H7 (cell line): ENCODE results near the gene MYO7B. TPM values are rescaled to one million over a fixed set of nuclear protein-coding genes. Genes with fewer than 3 reads are reported as not detected.
A peak's percentile ranks its signal among the peaks of the same experiment; 100 is the strongest.

ENCODE experiments used
- DNase-seq: peaks from one replicate; pipeline ENCODE4 v3.0.0; 2012
- H3K27me3 ChIP-seq: 2 replicates; pipeline ENCODE4 v1.6.0; 2011; ENCODE audit warnings: mild to moderate bottlenecking, low read length; ENCODE audit not compliant: control insufficient read depth, insufficient read depth
- H3K36me3 ChIP-seq: replicated peaks from 2 replicates; pipeline ENCODE4 v1.5.1; 2011; ENCODE audit warnings: low read length; ENCODE audit not compliant: control insufficient read depth, insufficient read depth
- H3K4me3 ChIP-seq: 2 replicates; pipeline ENCODE4 v1.5.1; 2011; ENCODE audit warnings: low read depth, mild to moderate bottlenecking, control low read depth, low read length, moderate library complexity; ENCODE audit not compliant: insufficient read depth
- total RNA-seq: library from RNA; depleted of rRNA; stranded (reverse); fragments of >200 nt; shearing (Covaris generic); gene quantifications from 2 replicates; pipeline ENCODE4 v1.2.3, GENCODE V29; 2014; rRNA removed

Gene MYO7B
- total RNA-seq: not detected in 2 replicates

DNA sequence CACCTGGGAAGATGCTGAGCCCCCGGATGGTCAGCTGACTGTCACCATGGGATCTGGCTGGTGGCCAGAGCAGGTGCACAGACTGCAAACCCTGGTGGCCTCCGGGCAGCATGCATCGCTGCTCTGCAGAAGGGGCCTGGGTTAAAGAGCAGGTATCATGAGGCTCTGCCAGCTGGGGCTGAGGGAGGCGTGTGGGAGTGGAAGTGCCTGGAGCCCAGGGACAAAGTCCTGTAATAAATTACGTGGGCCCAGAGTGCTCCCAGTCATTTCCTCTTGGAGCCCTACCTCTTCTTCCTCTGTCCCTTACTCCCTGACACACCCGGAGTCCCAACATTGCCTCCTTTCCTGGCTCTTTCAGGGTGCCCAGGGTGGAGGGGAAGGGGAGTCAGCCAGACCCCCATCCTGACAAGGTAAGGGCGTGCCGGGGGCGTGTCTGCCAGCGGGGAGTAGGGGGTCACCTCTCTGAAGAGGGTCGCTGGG, at the start of gene MYO7B:
Gene MYO7B, plus strand, starts transcription at position 262 of the 480 bp plus-strand sequence. CDS start 24,040 bp downstream, outside the sequence.
- Histone ChIP-seq H3K27me3 (no peaks in the 10 kb centered on the region), H3K4me3 (no peak within 1 kb of the TSS), H3K36me3 (no peaks in the 10 kb centered on the region)
- DNase-seq: peak; percentile 28

- Histone ChIP-seq H3K36me3 (peaks cover 32% of the 10 kb centered on the region), H3K27me3 (no peaks in the 10 kb centered on the region), H3K4me3 (no peak overlapping the region)
- DNase-seq: no peak
Measured at GRCh38 chr2:127485694-127486071, 49.8 kb upstream of the MYO7B start.

DNA sequence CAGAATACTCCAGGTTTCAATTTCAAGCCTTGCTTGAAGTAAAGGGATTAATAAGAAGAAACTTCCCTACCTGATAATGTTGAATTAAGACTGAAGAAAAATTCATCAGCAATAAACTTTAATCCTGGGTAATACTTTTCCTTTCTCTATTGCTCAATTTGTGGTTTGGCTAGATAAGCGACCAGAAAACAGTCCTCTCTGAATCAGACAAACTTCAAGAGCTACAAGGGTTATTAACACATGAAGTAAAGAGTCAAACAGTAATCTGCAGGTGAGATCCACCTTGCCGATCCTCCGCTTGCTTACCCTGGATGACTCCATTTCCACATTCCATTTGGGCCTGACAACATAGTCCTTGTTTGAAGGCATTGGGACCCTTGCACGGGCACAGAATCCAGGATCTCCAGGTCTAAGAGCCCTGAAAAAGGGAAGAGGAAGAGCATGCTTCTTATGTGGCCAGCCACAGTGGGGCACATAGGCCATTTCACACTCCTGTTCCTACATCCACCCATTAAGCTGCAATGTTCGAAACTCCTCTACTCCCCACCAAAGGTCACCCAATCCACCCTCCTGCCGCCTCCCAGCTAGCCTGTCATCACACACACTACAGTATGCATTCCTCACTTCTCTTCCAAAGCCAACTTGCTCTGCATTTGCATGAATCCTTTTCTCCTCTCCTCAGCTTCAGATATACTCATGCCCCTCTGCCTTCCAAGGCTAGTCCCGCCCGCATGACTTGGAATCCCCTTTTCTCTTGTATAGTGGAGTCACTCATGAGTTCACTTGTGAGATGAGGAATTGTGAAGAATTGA, 49.0 kb upstream of the MYO7B start:
- H3K27me3 ChIP-seq: no peaks in the 10 kb centered on the region
- no peak for DNase-seq
- H3K36me3 ChIP-seq: peaks cover 32% of the 10 kb centered on the region
- no peak overlapping the region for H3K4me3 ChIP-seq

DNA sequence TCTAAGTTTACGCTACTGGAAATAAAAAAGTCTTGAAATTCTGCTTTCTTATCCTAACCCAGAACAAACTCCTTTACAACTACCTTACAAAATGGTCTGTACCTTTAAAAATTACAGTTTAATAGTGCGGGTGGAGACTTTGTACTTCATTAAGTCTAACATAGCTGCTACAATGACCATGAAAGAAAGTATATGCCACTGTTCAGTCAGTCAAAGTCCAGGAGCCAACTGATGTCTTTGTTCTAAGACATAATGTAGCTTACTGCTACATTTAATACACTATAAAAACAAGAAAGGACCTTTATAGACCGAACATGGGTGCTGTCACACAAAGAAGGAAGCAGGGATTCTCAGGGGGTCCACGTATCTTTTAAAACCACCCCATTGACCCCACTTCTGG, 45.2 kb upstream of the MYO7B start:
- H3K36me3 ChIP-seq: peaks cover 44% of the 10 kb centered on the region
- no peak overlapping the region for H3K4me3 ChIP-seq
- no peak for DNase-seq
- H3K27me3 ChIP-seq: no peaks in the 10 kb centered on the region

GRCh38 chr2:127498386-127498785, 37.1 kb upstream of the MYO7B start:
- Histone ChIP-seq H3K27me3 (no peaks in the 10 kb centered on the region), H3K4me3 (no peak overlapping the region), H3K36me3 (peaks cover 32% of the 10 kb centered on the region)
- no peak for DNase-seq

GRCh38 chr2:127503491-127503890, 32.0 kb upstream of the MYO7B start:
- peaks cover 38% of the 10 kb centered on the region for H3K36me3 ChIP-seq
- H3K27me3 ChIP-seq: no peaks in the 10 kb centered on the region
- DNase-seq: no peak
- H3K4me3 ChIP-seq: no peak overlapping the region

GRCh38 chr2:127504552-127505430, 30.7 kb upstream of the MYO7B start:
- H3K27me3 ChIP-seq: no peaks in the 10 kb centered on the region
- H3K4me3 ChIP-seq: no peak overlapping the region
- peaks cover 36% of the 10 kb centered on the region for H3K36me3 ChIP-seq
- no peak for DNase-seq

DNA sequence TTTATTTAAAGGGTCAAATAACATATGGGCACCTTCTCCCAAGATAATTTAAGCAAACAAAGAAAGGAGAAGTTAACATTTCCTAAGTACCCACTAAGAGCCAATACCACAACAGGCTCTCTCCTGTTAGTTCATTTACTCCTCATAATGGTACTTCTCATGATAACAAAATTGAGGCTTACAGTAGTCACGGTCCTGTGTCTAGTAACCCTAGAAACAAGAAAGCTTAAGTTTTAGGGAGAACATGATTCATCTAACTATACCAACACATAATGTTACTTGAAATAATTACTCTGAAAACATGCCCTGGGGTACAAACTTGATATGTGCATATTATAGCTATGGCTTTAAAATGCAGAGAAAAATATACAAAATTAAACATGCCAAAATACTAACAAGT, 29.0 kb upstream of the MYO7B start:
- Histone ChIP-seq H3K4me3 (no peak overlapping the region), H3K27me3 (no peaks in the 10 kb centered on the region), H3K36me3 (peaks cover 36% of the 10 kb centered on the region)
- no peak for DNase-seq

DNA sequence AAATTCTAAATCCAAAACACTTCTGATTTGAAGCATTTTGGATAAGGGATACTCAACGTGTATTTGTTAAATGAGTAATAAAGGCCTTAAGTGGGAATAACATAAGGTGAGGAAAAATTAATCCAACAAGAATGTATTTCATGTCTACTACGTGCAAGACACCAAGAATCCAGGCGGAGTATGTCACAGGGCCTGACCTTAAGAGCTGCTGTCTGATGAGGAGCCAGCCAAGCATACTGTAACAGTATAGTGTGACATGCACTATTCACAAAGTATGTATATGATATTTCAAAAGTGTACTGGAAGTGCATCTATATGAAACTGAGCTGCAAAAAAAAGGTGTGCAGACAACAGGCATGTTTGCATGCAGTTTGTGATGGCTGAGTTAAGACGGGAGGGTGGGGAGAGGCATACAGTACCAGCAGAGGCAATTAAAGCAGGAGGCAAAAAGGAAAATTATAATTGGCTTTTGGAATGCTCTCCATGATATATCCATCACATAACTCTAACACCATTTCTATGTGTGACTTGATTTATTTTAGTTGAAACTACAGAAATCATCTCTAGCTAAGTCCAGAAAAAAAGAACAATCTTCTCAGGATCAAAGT, 27.4 kb upstream of the MYO7B start:
- no peak for DNase-seq
- H3K4me3 ChIP-seq: no peak overlapping the region
- H3K36me3 ChIP-seq: peaks cover 24% of the 10 kb centered on the region
- no peaks in the 10 kb centered on the region for H3K27me3 ChIP-seq

DNA sequence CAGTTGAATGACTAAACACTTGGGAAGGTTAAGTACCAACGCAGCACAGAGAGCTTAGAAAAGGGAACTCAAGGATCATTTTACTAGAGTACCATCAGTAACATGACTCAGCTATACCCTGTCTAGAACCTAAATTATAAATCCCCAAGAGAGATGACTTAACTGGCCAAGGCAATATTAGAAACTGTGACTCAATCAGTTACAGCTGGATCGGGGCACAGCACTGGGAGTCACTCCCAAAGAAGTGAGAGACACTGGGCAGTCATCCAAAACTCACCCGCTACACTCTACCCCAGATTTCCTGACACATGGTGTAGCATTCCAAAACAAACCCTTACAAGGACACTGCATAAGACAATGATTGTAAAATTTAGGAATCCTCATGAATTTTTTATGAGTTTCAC, 26.9 kb upstream of the MYO7B start:
- no peak overlapping the region for H3K4me3 ChIP-seq
- peaks cover 21% of the 10 kb centered on the region for H3K36me3 ChIP-seq
- DNase-seq: no peak
- no peaks in the 10 kb centered on the region for H3K27me3 ChIP-seq

DNA sequence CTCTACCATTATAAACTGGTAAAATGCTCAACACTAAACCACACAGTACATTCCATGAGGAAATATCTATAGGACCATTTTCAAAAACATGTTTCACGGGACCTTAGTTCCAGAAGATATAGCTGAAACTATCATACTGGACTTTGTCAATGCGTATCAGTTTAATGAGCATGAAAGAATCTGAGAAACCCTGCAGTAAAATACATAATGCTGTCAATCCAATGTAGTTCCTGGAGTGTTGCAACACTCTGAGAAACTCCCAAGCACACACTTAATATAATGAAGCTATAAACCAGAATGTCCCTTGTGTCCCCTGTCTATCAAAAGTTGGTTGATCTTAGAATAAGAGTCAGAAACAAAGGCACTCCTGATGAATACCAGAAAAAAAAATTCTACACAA, 25.4 kb upstream of the MYO7B start:
- DNase-seq: no peak
- H3K27me3 ChIP-seq: no peaks in the 10 kb centered on the region
- H3K36me3 ChIP-seq: peaks cover 7% of the 10 kb centered on the region
- H3K4me3 ChIP-seq: no peak overlapping the region

DNA sequence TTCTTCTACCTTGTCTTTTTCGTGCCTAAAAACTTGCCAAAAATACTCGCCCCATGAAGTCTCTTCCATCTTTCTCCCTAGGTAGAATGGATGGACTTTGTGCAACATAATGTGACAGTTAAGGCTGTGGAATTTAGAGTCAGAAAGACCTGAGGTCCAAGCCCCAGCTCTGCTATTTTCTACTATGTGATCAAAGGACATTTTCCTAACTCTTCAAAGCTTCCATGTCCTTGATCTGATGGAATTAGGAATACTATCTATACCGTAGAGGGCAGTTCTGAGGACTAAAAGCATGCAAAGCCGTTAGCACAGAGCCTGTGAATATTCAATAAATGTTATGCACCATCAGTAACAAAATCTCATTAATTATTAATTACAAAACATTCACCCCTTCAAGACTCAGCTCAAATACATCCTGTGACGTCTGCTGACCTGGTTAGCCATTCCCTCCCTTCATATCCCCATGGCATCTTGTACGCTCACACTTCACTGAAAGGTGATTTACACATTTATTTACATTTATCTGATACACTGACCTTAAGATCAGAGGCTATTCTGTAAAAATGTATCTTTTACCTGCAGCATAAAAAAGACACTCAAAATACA, 24.3 kb upstream of the MYO7B start:
- peaks cover 4% of the 10 kb centered on the region for H3K36me3 ChIP-seq
- H3K4me3 ChIP-seq: no peak overlapping the region
- no peak for DNase-seq
- no peaks in the 10 kb centered on the region for H3K27me3 ChIP-seq

DNA sequence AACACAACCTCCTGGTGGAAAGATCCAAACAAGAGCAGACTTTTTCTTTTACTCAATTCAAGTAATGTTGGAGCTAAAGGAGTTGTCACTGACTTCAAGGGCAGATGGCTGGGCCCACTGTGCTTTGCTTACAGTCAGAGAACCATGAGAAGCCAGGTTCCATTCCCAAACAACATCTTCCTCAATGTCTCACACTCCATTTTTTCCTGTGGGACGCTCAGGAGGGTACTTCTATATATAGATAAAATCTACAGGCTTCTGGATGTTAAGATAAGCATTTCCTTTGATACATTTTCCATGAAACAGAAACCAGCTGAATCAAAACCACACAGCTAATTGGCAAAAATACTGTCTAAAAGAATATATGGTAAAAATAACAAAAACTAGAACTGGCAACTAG, 23.6 kb upstream of the MYO7B start:
- DNase-seq: no peak
- Histone ChIP-seq H3K36me3 (peaks cover 4% of the 10 kb centered on the region), H3K4me3 (no peak overlapping the region), H3K27me3 (no peaks in the 10 kb centered on the region)

- peaks cover 4% of the 10 kb centered on the region for H3K36me3 ChIP-seq
- no peaks in the 10 kb centered on the region for H3K27me3 ChIP-seq
- DNase-seq: no peak
- no peak overlapping the region for H3K4me3 ChIP-seq
Measured at GRCh38 chr2:127512362-127512761, 23.1 kb upstream of the MYO7B start.
